ENCODE results near the gene EEPD1.

Gene EEPD1

DNA sequence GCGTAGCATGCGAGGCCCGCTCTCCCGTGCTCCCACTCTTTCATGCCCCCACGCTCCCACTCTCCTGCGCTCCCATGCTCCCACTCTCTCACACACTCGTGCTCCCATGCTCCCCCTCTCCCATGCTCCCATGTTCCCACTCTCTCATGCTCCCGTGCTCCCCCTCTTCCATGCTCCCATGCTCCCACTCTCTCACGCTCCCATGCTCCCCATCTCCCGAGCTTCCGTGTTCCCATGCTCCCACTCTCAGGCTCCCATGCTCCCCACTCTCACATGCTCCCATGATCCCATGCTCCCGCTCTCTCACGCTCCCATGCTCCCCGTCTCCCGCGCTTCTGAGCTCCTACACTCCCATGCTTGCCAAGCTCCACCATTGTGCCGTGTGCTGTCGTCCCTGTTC, 152.2 kb downstream of the EEPD1 start:
- Mint-ChIP-seq H3K9me3 (ENCODE audit: low read depth) (no peaks in the 10 kb centered on the region), H3K27me3 (no peaks in the 10 kb centered on the region), H3K27ac (no peak overlapping the region), H3K4me3 (no peak overlapping the region), H3K36me3 (no peaks in the 10 kb centered on the region), H3K4me1 (ENCODE audit: low read depth) (no peaks in the 10 kb centered on the region)

DNA sequence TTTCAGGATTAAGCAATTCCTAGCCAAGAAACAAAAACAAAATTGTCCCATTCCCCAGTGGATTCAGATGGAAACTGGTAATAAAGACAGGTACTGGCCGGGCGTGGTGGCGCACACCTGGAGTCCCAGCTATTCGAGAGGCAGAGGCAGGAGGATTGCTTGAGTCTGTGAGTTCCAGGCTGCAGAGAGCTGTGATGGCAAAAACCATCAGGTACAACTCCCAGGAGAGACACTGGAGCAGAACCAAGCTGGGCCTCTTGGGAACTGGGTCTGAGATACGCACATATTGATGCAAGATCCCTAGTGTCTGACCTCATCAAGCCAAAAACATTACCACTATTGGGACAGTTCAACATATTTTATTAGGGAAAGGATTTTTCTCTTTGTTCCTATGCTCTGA, 152.6 kb downstream of the EEPD1 start:
- Mint-ChIP-seq H3K27me3 (no peaks in the 10 kb centered on the region), H3K4me3 (no peak overlapping the region), H3K27ac (no peak overlapping the region), H3K9me3 (ENCODE audit: low read depth) (no peaks in the 10 kb centered on the region), H3K4me1 (ENCODE audit: low read depth) (no peaks in the 10 kb centered on the region), H3K36me3 (no peaks in the 10 kb centered on the region)

DNA sequence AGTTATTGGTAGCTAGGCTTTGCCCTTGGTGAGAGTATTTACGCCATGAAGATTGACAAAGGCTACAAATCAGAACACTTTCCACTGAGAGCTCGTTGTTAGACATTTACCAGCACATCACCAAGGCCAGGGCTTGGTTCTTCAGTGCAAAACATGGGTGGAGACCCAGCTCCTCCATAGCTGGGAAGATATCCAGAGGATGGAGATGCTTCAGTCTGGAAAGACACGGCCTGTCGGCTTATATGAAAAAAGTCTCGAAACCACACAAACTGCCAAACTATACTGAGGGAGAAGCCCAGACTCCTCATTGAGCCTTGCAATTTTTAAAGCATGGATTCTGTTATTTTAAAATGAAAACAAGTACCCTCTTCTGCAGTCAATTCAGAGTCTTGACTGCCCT, 153.2 kb downstream of the EEPD1 start:
- H3K4me1 Mint-ChIP-seq (ENCODE audit: low read depth), result no peaks in the 10 kb centered on the region
- no peaks in the 10 kb centered on the region for H3K9me3 Mint-ChIP-seq (ENCODE audit: low read depth)
- no peak overlapping the region for H3K27ac Mint-ChIP-seq
- no peaks in the 10 kb centered on the region for H3K36me3 Mint-ChIP-seq
- H3K27me3 Mint-ChIP-seq, result no peaks in the 10 kb centered on the region
- no peak overlapping the region for H3K4me3 Mint-ChIP-seq

DNA sequence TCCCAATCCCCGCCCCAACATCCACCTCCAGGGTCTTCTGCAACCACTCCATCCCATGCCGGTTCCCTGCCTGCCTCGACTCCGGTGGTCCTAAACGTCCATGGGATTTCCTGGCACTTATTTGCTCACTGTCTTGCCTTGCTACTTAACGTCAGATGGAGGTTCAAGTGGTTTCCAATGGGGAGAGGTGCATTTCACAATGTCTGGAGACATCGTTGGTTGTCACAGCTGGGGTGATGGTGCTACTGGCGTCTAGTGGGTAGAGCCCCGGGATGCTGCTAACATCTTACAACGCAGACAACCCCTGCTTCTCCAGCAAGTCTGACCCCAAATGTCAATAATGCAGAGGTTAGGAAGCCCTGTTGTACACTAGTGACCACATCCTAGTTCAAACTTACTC, 153.7 kb downstream of the EEPD1 start:
- Mint-ChIP-seq H3K27me3 (no peaks in the 10 kb centered on the region), H3K4me1 (ENCODE audit: low read depth) (no peaks in the 10 kb centered on the region), H3K4me3 (no peak overlapping the region), H3K36me3 (no peaks in the 10 kb centered on the region), H3K27ac (no peak overlapping the region), H3K9me3 (ENCODE audit: low read depth) (no peaks in the 10 kb centered on the region)

DNA sequence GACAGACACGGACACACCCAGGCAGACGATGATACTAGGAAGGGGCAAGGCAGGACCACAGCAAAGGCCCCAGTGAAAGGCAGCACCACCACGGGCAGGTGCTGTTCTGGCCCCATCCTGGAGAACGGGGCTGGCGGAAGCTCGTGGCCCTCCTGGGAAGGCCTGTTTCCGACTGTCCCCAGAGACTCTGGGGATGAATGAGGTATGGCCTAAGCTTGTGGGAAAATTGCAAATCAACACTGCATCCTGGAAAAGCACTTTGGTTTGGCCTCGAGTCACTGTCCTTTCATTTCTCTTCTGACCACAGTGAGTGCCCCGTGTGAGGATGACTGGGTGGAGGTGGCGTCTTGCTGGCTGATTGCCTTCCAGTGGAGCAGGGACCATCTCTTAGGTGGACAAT, 155.0 kb downstream of the EEPD1 start:
- Mint-ChIP-seq H3K4me3 (no peak overlapping the region), H3K27me3 (no peaks in the 10 kb centered on the region), H3K4me1 (ENCODE audit: low read depth) (no peaks in the 10 kb centered on the region), H3K36me3 (no peaks in the 10 kb centered on the region), H3K27ac (no peak overlapping the region), H3K9me3 (ENCODE audit: low read depth) (no peaks in the 10 kb centered on the region)

DNA sequence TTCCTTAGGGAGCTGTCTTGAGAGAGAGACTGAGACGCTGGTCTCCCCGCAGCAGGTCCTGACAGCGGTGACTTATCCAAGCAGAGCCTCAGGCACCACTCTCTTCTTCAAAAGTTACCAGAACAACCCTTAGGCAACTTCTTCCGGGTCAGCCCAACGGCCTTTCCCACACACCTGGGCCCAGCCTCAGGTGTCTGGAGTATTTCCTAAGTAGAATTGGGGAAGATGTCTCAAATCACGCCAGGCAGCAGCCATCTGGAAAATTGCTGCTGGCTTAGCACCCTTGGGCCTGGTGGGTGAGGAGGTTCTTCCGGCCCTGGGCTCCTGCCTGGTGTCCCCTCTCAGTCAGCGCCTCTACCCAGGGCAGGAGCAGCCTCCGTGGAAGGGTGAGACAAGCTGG, 156.2 kb downstream of the EEPD1 start:
- Mint-ChIP-seq H3K4me3 (no peak overlapping the region), H3K4me1 (ENCODE audit: low read depth) (no peaks in the 10 kb centered on the region), H3K36me3 (no peaks in the 10 kb centered on the region), H3K27me3 (no peaks in the 10 kb centered on the region), H3K27ac (no peak overlapping the region), H3K9me3 (ENCODE audit: low read depth) (no peaks in the 10 kb centered on the region)

DNA sequence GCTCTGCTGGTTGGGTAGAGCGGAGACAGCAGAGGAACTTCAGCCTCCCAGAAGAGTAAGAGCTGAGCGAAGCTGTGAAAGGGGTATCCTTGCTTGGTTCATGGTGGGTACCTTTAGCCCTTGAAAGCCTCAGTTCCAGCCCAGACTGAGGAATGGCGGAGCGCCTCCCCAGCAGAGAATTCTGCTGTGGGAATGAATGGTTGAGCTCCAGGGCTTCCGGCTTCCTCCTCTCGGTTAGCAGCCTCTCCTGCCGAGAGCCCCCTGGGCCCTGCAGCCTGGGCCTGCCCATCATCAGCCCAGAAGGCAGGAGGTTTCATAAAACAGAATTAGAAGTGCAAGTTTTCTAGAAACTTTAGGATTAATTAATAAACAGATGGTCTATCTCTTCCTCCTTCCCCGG, 156.7 kb downstream of the EEPD1 start:
- Mint-ChIP-seq H3K27me3 (no peaks in the 10 kb centered on the region), H3K4me3 (no peak overlapping the region), H3K9me3 (ENCODE audit: low read depth) (no peaks in the 10 kb centered on the region), H3K4me1 (ENCODE audit: low read depth) (no peaks in the 10 kb centered on the region), H3K27ac (no peak overlapping the region), H3K36me3 (no peaks in the 10 kb centered on the region)

DNA sequence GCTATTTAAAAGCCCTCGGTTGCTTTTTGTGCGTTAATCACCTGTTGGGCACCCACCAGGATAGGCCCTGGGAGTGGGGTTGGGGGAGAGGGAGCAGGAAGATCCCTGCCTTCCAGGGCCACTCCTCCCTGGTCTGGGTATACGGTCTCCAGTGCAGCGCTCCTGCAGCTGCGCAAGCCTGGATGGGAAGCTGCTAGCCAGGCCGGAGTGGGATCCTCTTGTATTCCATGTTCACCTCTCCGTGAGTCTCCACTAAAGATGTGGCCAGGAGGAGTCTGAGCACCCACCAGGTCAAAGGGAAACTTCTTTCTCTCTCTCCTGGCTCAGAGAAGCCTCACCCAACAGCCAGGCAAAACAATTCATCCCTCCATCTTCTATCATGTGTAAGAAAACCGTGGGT, 157.8 kb downstream of the EEPD1 start:
- H3K27me3 Mint-ChIP-seq, result no peaks in the 10 kb centered on the region
- H3K4me3 Mint-ChIP-seq, result no peak overlapping the region
- no peaks in the 10 kb centered on the region for H3K36me3 Mint-ChIP-seq
- H3K9me3 Mint-ChIP-seq (ENCODE audit: low read depth), result no peaks in the 10 kb centered on the region
- no peaks in the 10 kb centered on the region for H3K4me1 Mint-ChIP-seq (ENCODE audit: low read depth)
- no peak overlapping the region for H3K27ac Mint-ChIP-seq

DNA sequence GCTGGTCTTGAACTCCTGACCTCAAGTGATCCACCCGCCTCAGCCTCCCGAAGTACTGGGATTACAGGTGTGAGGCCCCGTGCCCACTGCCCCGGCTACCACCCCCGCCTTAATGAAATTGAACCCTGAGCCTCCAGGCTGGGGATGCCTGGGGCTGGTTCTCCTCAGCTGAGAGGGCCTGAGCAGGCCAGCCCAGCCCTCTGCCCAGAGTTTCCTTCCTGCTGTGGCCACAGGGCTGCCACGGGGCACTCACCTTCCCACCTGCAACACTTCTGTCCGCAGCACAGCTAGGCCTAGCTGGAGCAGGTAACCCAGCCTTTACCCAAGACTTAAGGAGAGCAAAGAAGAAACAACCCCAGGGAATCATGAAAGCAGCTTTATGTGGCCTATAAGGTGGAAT, 158.5 kb downstream of the EEPD1 start:
- Mint-ChIP-seq H3K9me3 (ENCODE audit: low read depth) (no peaks in the 10 kb centered on the region), H3K4me1 (ENCODE audit: low read depth) (no peaks in the 10 kb centered on the region), H3K36me3 (no peaks in the 10 kb centered on the region), H3K4me3 (no peak overlapping the region), H3K27ac (no peak overlapping the region), H3K27me3 (no peaks in the 10 kb centered on the region)

DNA sequence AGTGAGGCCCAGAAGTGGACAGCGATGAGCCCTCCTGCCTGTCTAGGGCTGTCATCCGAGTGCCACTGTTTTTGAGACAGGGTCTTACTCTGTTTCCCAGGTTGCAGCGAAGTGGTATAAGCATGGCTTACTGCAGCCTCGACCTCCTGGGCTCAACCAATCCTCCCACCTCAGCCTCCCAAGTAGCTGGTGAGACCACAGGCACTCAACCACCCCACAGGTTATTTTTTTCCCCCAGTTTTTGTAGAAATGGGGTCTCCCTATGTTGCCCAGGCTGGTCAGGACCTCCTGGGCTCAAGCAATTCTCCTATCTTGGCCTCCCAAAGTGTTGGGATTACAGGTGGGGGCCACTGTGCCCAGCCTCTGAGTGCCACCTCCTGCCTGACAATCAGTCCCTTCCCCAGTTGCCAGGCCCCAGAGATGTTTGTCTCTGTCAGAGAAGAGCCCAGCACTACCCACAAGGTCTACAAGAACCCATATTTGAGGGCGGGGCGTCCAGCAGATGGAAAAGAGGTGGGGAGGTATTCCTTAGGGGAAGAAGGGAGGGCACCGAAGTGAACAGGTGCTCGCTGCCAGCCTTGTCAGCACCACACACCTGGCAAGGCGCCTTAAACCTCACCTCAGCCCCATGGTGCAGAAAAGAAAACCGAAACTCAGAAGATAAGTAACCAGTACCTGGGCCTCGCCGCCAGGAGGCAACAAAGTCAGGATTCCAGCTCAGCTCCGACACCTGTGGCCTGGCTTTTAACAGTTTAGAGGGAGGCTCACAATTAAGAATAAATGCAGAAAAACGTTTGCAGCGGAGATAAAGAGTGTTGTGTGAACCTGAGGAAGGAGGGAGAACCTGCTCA, 159.2 kb downstream of the EEPD1 start:
- Mint-ChIP-seq H3K27ac (peak overlapping the region; percentile 12), H3K36me3 (no peaks in the 10 kb centered on the region), H3K9me3 (ENCODE audit: low read depth) (no peaks in the 10 kb centered on the region), H3K4me3 (no peak overlapping the region), H3K27me3 (no peaks in the 10 kb centered on the region), H3K4me1 (ENCODE audit: low read depth) (no peaks in the 10 kb centered on the region)

DNA sequence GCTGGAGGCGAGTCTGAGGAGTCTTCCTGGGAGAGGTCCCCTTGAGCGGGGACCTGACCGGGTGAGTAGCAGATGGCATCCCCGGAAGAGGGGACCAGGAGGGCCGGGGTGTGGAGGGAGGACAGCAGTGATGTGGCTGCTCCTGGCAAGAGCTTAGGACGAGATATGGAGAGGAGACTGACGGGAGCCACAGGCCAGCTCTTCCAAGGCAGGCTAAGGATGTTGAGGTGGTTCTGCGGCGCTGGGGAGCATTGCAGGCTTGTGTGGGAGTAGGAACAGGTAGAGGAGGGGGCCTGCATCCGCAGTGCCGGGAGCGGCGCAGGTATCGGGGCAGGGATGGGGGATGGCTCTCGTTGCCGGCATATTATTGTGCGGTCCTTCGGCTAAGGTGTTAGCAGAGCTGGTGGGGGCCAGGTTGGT, 159.9 kb downstream of the EEPD1 start:
- Mint-ChIP-seq H3K36me3 (no peaks in the 10 kb centered on the region), H3K27me3 (no peaks in the 10 kb centered on the region), H3K9me3 (ENCODE audit: low read depth) (no peaks in the 10 kb centered on the region), H3K4me1 (ENCODE audit: low read depth) (no peaks in the 10 kb centered on the region), H3K27ac (no peak overlapping the region), H3K4me3 (no peak overlapping the region)

DNA sequence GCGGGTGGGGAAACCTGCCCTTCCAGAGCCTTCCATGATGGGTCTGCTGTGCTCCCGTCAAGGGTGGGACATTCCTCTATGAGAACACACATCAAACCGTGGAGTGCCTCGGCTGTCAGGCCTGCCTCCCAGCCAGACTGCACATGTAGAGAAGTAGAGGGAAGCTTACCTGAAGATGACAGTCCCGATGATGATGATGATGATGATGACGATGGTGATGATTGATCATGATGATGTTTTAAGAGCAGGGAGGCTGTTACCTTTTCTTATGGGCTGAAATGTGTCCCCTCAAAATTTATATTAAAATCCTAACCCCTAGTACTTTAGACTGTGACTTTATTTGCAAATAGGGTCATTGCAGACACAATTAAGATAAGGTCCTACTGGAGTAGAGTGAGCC, 160.6 kb downstream of the EEPD1 start:
- H3K27ac Mint-ChIP-seq, result no peak overlapping the region
- no peaks in the 10 kb centered on the region for H3K27me3 Mint-ChIP-seq
- no peaks in the 10 kb centered on the region for H3K36me3 Mint-ChIP-seq
- H3K9me3 Mint-ChIP-seq (ENCODE audit: low read depth), result no peaks in the 10 kb centered on the region
- no peak overlapping the region for H3K4me3 Mint-ChIP-seq
- no peaks in the 10 kb centered on the region for H3K4me1 Mint-ChIP-seq (ENCODE audit: low read depth)

DNA sequence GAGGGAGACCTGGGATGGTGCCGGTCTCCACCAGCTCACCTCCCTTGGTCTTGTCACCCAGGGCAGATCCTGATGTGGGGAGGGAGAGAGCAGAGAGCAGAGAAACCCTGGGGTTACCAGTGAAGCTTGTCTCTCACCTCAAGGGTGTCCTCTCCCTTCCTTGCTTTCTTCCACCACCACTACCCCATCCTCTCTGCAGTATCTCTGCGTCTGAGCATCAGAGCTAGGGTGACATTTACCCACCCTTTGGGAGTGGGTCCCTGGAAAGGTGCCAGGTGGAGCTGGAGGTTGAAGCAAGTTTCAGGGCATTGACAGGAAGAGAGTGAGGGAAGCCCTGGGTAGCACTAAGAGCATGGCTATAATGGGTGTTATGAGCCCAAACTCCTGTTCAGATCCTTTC, 161.4 kb downstream of the EEPD1 start:
- Mint-ChIP-seq H3K4me1 (ENCODE audit: low read depth) (no peaks in the 10 kb centered on the region), H3K36me3 (no peaks in the 10 kb centered on the region), H3K4me3 (no peak overlapping the region), H3K9me3 (ENCODE audit: low read depth) (no peaks in the 10 kb centered on the region), H3K27ac (no peak overlapping the region), H3K27me3 (no peaks in the 10 kb centered on the region)

DNA sequence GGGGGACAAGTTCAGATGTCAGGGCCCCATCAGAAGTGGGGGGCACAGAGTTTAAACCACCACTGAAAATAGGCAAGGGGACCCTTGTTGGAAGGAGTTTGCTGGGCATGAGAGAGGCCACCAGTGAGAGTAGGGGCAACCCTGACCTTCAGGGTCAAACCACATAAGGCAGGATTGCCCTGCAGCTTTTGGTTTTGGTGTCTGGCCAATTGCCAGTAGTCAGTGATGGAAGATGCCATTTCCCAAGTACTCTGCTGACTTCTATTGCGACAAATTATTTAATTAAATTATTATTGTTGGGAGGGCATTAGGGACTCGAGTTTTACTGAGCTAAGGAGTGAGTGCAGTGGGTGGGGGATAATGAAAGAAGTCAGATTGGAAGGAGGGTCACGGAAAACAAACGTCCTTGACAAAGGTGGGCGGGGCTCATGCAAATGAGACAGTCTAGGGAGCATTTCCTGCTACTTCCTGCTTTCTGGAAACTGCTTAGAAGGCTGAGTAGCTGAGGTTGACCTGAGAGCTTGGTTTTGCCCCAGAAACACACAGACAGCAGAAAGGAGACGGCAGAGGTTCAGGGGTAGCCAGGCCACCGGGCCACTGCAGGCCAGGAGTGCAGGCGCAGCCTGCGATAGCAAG, 162.4 kb downstream of the EEPD1 start:
- H3K9me3 Mint-ChIP-seq (ENCODE audit: low read depth), result no peaks in the 10 kb centered on the region
- no peaks in the 10 kb centered on the region for H3K36me3 Mint-ChIP-seq
- H3K4me3 Mint-ChIP-seq, result no peak overlapping the region
- H3K27ac Mint-ChIP-seq, result no peak overlapping the region
- H3K4me1 Mint-ChIP-seq (ENCODE audit: low read depth), result no peaks in the 10 kb centered on the region
- no peaks in the 10 kb centered on the region for H3K27me3 Mint-ChIP-seq

DNA sequence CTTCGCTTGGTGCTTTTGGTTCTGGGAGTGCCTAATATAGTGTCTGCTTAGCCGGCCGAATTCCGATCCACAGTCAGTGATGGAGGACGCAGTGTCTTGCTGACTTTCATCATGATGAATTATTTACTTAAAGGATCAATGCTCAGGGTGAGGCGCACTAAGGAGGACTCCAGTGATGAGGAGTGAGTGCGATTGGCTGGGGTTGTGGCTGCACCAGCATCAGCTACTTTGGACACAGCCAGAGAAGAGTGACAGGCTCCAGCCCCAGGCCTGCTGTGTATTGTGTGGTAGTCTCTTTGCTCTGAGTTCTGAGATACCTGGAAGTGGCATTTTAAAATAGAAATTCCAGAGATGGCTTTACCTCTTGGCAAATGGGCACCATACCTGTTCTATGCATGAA, 163.3 kb downstream of the EEPD1 start:
- H3K27me3 Mint-ChIP-seq, result no peaks in the 10 kb centered on the region
- no peaks in the 10 kb centered on the region for H3K4me1 Mint-ChIP-seq (ENCODE audit: low read depth)
- no peak overlapping the region for H3K27ac Mint-ChIP-seq
- no peak overlapping the region for H3K4me3 Mint-ChIP-seq
- H3K9me3 Mint-ChIP-seq (ENCODE audit: low read depth), result no peaks in the 10 kb centered on the region
- H3K36me3 Mint-ChIP-seq, result no peaks in the 10 kb centered on the region

DNA sequence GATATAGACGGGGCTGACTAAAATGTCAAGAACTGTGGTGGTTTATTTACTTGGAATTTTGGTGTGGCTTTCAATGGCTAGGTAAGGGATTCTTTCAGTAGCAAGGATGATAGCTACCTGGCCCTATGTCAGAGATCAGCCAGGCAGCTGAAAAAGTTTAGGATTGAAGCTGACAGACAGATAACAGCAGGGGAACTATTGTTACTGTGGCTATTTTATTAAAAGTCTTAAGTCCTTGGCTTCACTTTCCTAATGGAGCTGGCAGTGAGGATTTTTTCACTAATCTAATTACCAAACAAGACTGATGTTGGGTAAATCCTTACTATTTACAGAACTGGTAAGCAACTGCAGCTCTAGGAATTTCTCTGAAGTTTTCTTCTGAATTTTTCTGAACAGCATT, 164.2 kb downstream of the EEPD1 start:
- Mint-ChIP-seq H3K27me3 (no peaks in the 10 kb centered on the region), H3K9me3 (ENCODE audit: low read depth) (no peaks in the 10 kb centered on the region), H3K36me3 (no peaks in the 10 kb centered on the region), H3K27ac (no peak overlapping the region), H3K4me3 (no peak overlapping the region), H3K4me1 (ENCODE audit: low read depth) (no peaks in the 10 kb centered on the region)

Data from activated naive CD8-positive, alpha-beta T cell (primary cell).